ENCODE measurements around the gene ECM1.

The ECM1 gene

GRCh38 chr1:150558761-150559655, 51.1 kb downstream of the ECM1 start:
- no peak for DNase-seq (ENCODE audit: low read depth in 1 of 2, low spot score in 1 of 2)
- in situ Hi-C loops (cut with HindIII; ENCODE audit: low pct_unique_long_range_greater_than_20kb, low sequenced_read_pairs): no loop called here
- no peak for TF ChIP-seq JUND (IDR thresholded peaks at IDR 0.05; ENCODE audit: low read depth)

GRCh38 chr1:150559656-150560010, 51.7 kb downstream of the ECM1 start:
- in situ Hi-C loops (cut with HindIII; ENCODE audit: low pct_unique_long_range_greater_than_20kb, low sequenced_read_pairs): no loop called here
- no peak for DNase-seq (ENCODE audit: low read depth in 1 of 2, low spot score in 1 of 2)
- no peak for TF ChIP-seq JUND (IDR thresholded peaks at IDR 0.05; ENCODE audit: low read depth)

GRCh38 chr1:150560011-150560438, 52.1 kb downstream of the ECM1 start:
- peak; percentile 87 to 90 for DNase-seq (ENCODE audit: low read depth in 1 of 2, low spot score in 1 of 2)
- TF ChIP-seq JUND (IDR thresholded peaks at IDR 0.05; ENCODE audit: low read depth): no peak
- in situ Hi-C loops (cut with HindIII; ENCODE audit: low pct_unique_long_range_greater_than_20kb, low sequenced_read_pairs): no loop called here

- no peak for TF ChIP-seq JUND (IDR thresholded peaks at IDR 0.05; ENCODE audit: low read depth)
- in situ Hi-C loops (cut with HindIII; ENCODE audit: low pct_unique_long_range_greater_than_20kb, low sequenced_read_pairs): no loop called here
- DNase-seq (ENCODE audit: low read depth in 1 of 2, low spot score in 1 of 2): peak; percentile 81 to 95
These were observed 52.8 kb downstream of the ECM1 start for GRCh38 chr1:150560576-150561253.

- no peak; the same call in none of the 2 replicates for TF ChIP-seq JUND (IDR thresholded peaks at IDR 0.05; ENCODE audit: low read depth)
- DNase-seq (ENCODE audit: low read depth in 1 of 2, low spot score in 1 of 2): peak; percentile 87 to 99
- in situ Hi-C loops (cut with HindIII; ENCODE audit: low pct_unique_long_range_greater_than_20kb, low sequenced_read_pairs): no loop called here
These were observed 53.5 kb downstream of the ECM1 start for GRCh38 chr1:150561254-150561973.

- in situ Hi-C loops (cut with HindIII; ENCODE audit: low pct_unique_long_range_greater_than_20kb, low sequenced_read_pairs): no loop called here
- peak; percentile 74 to 97 for DNase-seq (ENCODE audit: low read depth in 1 of 2, low spot score in 1 of 2)
These were observed 54.1 kb downstream of the ECM1 start for GRCh38 chr1:150561974-150562445.

GRCh38 chr1:150562446-150563339, 54.8 kb downstream of the ECM1 start:
- no peak for DNase-seq (ENCODE audit: low read depth in 1 of 2, low spot score in 1 of 2)
- in situ Hi-C loops (cut with HindIII; ENCODE audit: low pct_unique_long_range_greater_than_20kb, low sequenced_read_pairs): no loop called here
- TF ChIP-seq JUND (IDR thresholded peaks at IDR 0.05; ENCODE audit: low read depth): no peak

More at GRCh38 chr1:150561974-150562445, 54.1 kb downstream of the ECM1 start:
- TF ChIP-seq JUND (IDR thresholded peaks at IDR 0.05; ENCODE audit: low read depth): 0 out of 2 replicates have a peak, but pooled peaks have one; percentile 9
